Measurements from ENCODE around the gene LCLAT1.

Gene LCLAT1

GRCh38 chr2:30561349-30561748 is 114.3 kb downstream of the LCLAT1 start:
- H3K4me1 Mint-ChIP-seq = peaks cover 2% of the 10 kb centered on the region
- DNase-seq (ENCODE audit: low spot score in 2 of 2) (no peak), ATAC-seq (ENCODE audit: low read depth) (no peak)
- H3K36me3 Mint-ChIP-seq = peaks cover 16% of the 10 kb centered on the region
- no peaks in the 10 kb centered on the region for H3K27me3 Mint-ChIP-seq
- H3K4me3 Mint-ChIP-seq = no peak overlapping the region
- H3K9me3 Mint-ChIP-seq = no peaks in the 10 kb centered on the region
- H3K27ac Mint-ChIP-seq = no peak overlapping the region

GRCh38 chr2:30565851-30566358 is 118.9 kb downstream of the LCLAT1 start:
- Mint-ChIP-seq H3K4me1 (peaks cover 2% of the 10 kb centered on the region), H3K36me3 (peaks cover 24% of the 10 kb centered on the region), H3K9me3 (no peaks in the 10 kb centered on the region), H3K27ac (no peak overlapping the region), H3K27me3 (no peaks in the 10 kb centered on the region), H3K4me3 (no peak overlapping the region)
- no peak for DNase-seq (ENCODE audit: low spot score in 2 of 2)
- ATAC-seq (ENCODE audit: low read depth) = no peak

GRCh38 chr2:30566631-30567030 is 119.6 kb downstream of the LCLAT1 start:
- Mint-ChIP-seq H3K27me3 (no peaks in the 10 kb centered on the region), H3K4me1 (peaks cover 2% of the 10 kb centered on the region), H3K9me3 (no peaks in the 10 kb centered on the region), H3K4me3 (no peak overlapping the region), H3K36me3 (peaks cover 26% of the 10 kb centered on the region), H3K27ac (no peak overlapping the region)
- ATAC-seq (ENCODE audit: low read depth) = no peak
- no peak for DNase-seq (ENCODE audit: low spot score in 2 of 2)

- no peaks in the 10 kb centered on the region for H3K27me3 Mint-ChIP-seq
- peaks cover 7% of the 10 kb centered on the region for H3K4me1 Mint-ChIP-seq
- ATAC-seq (ENCODE audit: low read depth) = no peak
- peaks cover 26% of the 10 kb centered on the region for H3K36me3 Mint-ChIP-seq
- no peak for DNase-seq (ENCODE audit: low spot score in 2 of 2)
- no peak overlapping the region for H3K27ac Mint-ChIP-seq
- no peak overlapping the region for H3K4me3 Mint-ChIP-seq
- H3K9me3 Mint-ChIP-seq = no peaks in the 10 kb centered on the region
Measured at GRCh38 chr2:30567317-30567716, 120.3 kb downstream of the LCLAT1 start.

- no peak for DNase-seq (ENCODE audit: low spot score in 2 of 2)
- no peak overlapping the region for H3K27ac Mint-ChIP-seq
- H3K9me3 Mint-ChIP-seq = no peaks in the 10 kb centered on the region
- H3K4me3 Mint-ChIP-seq = no peak overlapping the region
- peaks cover 7% of the 10 kb centered on the region for H3K4me1 Mint-ChIP-seq
- ATAC-seq (ENCODE audit: low read depth) = no peak
- no peaks in the 10 kb centered on the region for H3K27me3 Mint-ChIP-seq
- H3K36me3 Mint-ChIP-seq = peaks cover 29% of the 10 kb centered on the region
Measured at GRCh38 chr2:30569946-30570345, 122.9 kb downstream of the LCLAT1 start.

- Mint-ChIP-seq H3K9me3 (no peaks in the 10 kb centered on the region), H3K27ac (no peak overlapping the region), H3K4me3 (no peak overlapping the region), H3K36me3 (peaks cover 16% of the 10 kb centered on the region), H3K4me1 (peaks cover 25% of the 10 kb centered on the region), H3K27me3 (no peaks in the 10 kb centered on the region)
- DNase-seq (ENCODE audit: low spot score in 2 of 2) (no peak), ATAC-seq (ENCODE audit: low read depth) (no peak)
Measured at GRCh38 chr2:30577151-30577550, 130.1 kb downstream of the LCLAT1 start.

DNA sequence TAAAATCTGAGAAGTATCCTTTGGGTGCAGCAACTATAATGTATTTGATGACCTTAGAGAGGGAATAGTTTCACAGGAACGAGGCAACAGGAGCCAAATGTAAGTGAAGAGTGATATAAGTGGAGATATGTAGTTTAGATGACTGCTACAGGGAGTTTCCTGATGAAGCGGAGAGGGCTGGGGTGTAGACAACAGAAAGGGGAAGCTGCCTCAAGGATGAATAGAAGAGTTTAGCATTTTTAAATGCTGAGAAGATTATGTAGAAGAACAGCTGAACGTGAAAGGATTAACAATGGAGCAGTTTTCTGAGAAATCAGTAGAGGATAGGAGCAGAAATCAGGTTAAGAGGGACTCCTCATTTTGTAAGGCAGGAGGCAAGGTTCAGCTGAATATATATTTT is 133.3 kb downstream of the LCLAT1 start:
- peak overlapping the region; percentile 27 for H3K4me3 Mint-ChIP-seq
- ATAC-seq (ENCODE audit: low read depth) = peak; percentile 85
- peak; percentile 14 to 22 for DNase-seq (ENCODE audit: low spot score in 2 of 2)
- H3K4me1 Mint-ChIP-seq = peaks cover 40% of the 10 kb centered on the region
- H3K36me3 Mint-ChIP-seq = peaks cover 11% of the 10 kb centered on the region
- no peaks in the 10 kb centered on the region for H3K27me3 Mint-ChIP-seq
- H3K27ac Mint-ChIP-seq = peak overlapping the region; percentile 81
- H3K9me3 Mint-ChIP-seq = no peaks in the 10 kb centered on the region

GRCh38 chr2:30582521-30582920 is 135.5 kb downstream of the LCLAT1 start:
- no peak overlapping the region for H3K27ac Mint-ChIP-seq
- no peaks in the 10 kb centered on the region for H3K27me3 Mint-ChIP-seq
- no peak overlapping the region for H3K4me3 Mint-ChIP-seq
- peaks cover 23% of the 10 kb centered on the region for H3K36me3 Mint-ChIP-seq
- ATAC-seq (ENCODE audit: low read depth) (no peak), DNase-seq (ENCODE audit: low spot score in 2 of 2) (no peak)
- peaks cover 49% of the 10 kb centered on the region for H3K4me1 Mint-ChIP-seq
- peaks cover 1% of the 10 kb centered on the region for H3K9me3 Mint-ChIP-seq

DNA sequence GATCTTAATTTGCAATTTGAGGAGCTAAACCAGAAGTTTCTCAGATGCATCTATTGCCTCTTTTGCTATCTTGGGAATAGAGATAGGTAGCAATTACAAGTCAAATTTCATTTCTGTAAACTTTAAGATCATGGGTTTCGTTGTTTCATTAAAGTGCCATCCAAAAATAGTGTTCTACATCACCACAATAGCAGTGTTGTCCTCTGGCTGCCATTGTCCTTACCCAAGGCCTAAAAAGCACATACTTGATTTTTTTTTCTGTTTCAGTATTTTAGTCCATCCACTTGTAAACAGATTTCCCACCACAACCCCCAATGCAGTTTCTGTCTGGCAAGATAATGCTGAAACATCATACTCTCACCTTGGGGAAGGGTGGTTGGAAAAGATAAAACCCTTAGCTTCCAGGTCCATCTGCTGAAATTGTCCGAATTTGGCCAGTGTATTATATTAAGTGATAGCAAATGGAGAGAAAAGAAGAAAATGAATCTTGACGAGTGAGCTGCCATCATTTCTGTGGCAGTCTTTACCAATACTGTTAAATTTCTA is 136.2 kb downstream of the LCLAT1 start:
- ATAC-seq (ENCODE audit: low read depth) = no peak
- H3K27me3 Mint-ChIP-seq = no peaks in the 10 kb centered on the region

DNA sequence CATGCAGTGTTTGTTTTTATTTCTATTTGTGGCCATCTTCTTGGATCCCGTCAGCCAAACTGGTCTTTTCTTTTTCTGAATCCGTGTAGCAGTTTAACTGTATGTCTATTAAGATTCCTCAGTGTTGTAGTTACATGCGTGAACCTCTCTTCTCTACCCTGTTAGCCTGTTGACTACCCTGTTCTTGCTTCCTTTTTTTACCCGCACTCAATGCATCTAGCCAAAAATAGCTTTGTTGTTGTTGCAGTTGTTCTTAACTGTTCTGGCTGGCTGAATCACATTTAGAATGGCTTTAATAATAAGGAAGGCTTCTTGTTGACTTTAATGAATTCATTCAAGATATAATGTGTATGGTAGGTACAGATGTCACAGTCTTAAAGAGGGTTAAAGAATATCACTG is 137.1 kb downstream of the LCLAT1 start:
- ATAC-seq (ENCODE audit: low read depth) (peak; percentile 84), DNase-seq (ENCODE audit: low spot score in 2 of 2) (peak; percentile 12 to 14)
- Mint-ChIP-seq H3K27me3 (no peaks in the 10 kb centered on the region), H3K27ac (peak overlapping the region; percentile 91), H3K4me3 (peak overlapping the region; percentile 80), H3K36me3 (peaks cover 27% of the 10 kb centered on the region), H3K4me1 (peaks cover 48% of the 10 kb centered on the region), H3K9me3 (peaks cover 1% of the 10 kb centered on the region)

More for the DNA sequence above, 136.2 kb downstream of the LCLAT1 start:
- no peak overlapping the region for H3K4me3 Mint-ChIP-seq
- no peak for DNase-seq (ENCODE audit: low spot score in 2 of 2)
- peaks cover 49% of the 10 kb centered on the region for H3K4me1 Mint-ChIP-seq
- H3K36me3 Mint-ChIP-seq = peaks cover 26% of the 10 kb centered on the region
- H3K27ac Mint-ChIP-seq = peak overlapping the region; percentile 91
- peaks cover 1% of the 10 kb centered on the region for H3K9me3 Mint-ChIP-seq

- H3K36me3 Mint-ChIP-seq = peaks cover 36% of the 10 kb centered on the region
- DNase-seq (ENCODE audit: low spot score in 2 of 2) (no peak), ATAC-seq (ENCODE audit: low read depth) (no peak)
- no peak overlapping the region for H3K27ac Mint-ChIP-seq
- peaks cover 25% of the 10 kb centered on the region for H3K4me1 Mint-ChIP-seq
- no peak overlapping the region for H3K4me3 Mint-ChIP-seq
- H3K27me3 Mint-ChIP-seq = no peaks in the 10 kb centered on the region
- peaks cover 4% of the 10 kb centered on the region for H3K9me3 Mint-ChIP-seq
Measured at GRCh38 chr2:30588994-30589393, 141.9 kb downstream of the LCLAT1 start.

- DNase-seq (ENCODE audit: low spot score in 2 of 2) = no peak
- Mint-ChIP-seq H3K4me1 (peaks cover 14% of the 10 kb centered on the region), H3K27ac (no peak overlapping the region), H3K9me3 (peaks cover 4% of the 10 kb centered on the region), H3K27me3 (no peaks in the 10 kb centered on the region), H3K36me3 (peaks cover 29% of the 10 kb centered on the region), H3K4me3 (no peak overlapping the region)
- no peak for ATAC-seq (ENCODE audit: low read depth)
Measured at GRCh38 chr2:30590407-30590806, 143.4 kb downstream of the LCLAT1 start.

DNA sequence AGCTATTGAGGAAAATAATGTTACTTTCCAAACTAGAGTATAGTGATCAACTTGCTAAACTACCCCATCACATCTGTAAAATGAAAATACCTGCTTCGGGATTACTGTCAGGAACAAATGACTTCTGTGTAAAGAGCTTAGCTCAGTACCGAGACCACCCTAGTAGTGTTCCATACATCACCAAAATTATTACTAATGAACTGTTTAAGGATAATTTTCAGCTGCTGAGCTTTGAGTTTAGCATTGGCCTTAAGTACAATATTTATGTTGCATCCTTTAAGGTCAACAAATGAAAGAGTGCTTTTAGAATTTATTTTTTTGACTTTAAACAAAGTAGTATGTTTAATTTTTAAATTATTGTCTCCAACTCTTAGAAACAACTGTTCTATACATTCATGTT is 144.1 kb downstream of the LCLAT1 start:
- no peak for DNase-seq (ENCODE audit: low spot score in 2 of 2)
- Mint-ChIP-seq H3K27me3 (no peaks in the 10 kb centered on the region), H3K36me3 (peaks cover 28% of the 10 kb centered on the region), H3K4me1 (peaks cover 13% of the 10 kb centered on the region), H3K4me3 (no peak overlapping the region), H3K27ac (no peak overlapping the region), H3K9me3 (peaks cover 4% of the 10 kb centered on the region)
- no peak for ATAC-seq (ENCODE audit: low read depth)

GRCh38 chr2:30601375-30601774 is 154.3 kb downstream of the LCLAT1 start:
- ATAC-seq (ENCODE audit: low read depth) = no peak
- H3K36me3 Mint-ChIP-seq = peaks cover 29% of the 10 kb centered on the region
- no peak for DNase-seq (ENCODE audit: low spot score in 2 of 2)
- no peak overlapping the region for H3K4me3 Mint-ChIP-seq
- no peak overlapping the region for H3K27ac Mint-ChIP-seq
- peaks cover 6% of the 10 kb centered on the region for H3K4me1 Mint-ChIP-seq
- peaks cover 11% of the 10 kb centered on the region for H3K9me3 Mint-ChIP-seq
- H3K27me3 Mint-ChIP-seq = no peaks in the 10 kb centered on the region

DNA sequence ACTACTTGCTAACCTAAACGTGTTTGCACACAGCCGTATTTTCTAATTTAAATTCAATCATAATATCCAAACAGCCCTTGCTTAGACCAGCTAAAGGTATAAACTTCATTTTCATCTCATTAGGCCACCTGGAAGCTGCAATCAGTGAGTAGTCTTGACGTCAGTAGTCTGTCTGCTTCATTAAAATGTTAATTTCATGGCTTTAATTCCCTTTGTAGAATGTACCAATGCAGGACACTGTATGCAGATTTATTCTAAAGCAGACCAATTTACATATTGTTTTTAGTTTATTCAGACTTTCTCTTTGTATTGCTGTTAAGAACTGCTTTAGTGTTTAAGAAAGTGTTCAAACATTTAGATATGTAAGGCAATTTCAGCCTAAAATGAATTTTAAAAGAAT is 158.2 kb downstream of the LCLAT1 start:
- no peak overlapping the region for H3K4me3 Mint-ChIP-seq
- DNase-seq (ENCODE audit: low spot score in 2 of 2) (no peak), ATAC-seq (ENCODE audit: low read depth) (no peak)
- H3K27ac Mint-ChIP-seq = no peak overlapping the region
- H3K9me3 Mint-ChIP-seq = peaks cover 1% of the 10 kb centered on the region
- H3K27me3 Mint-ChIP-seq = no peaks in the 10 kb centered on the region
- peaks cover 24% of the 10 kb centered on the region for H3K36me3 Mint-ChIP-seq
- H3K4me1 Mint-ChIP-seq = peaks cover 7% of the 10 kb centered on the region

Measured in memory B cell (primary cell).